ENCODE results near the gene EXOC2.

EXOC2 gene

DNA sequence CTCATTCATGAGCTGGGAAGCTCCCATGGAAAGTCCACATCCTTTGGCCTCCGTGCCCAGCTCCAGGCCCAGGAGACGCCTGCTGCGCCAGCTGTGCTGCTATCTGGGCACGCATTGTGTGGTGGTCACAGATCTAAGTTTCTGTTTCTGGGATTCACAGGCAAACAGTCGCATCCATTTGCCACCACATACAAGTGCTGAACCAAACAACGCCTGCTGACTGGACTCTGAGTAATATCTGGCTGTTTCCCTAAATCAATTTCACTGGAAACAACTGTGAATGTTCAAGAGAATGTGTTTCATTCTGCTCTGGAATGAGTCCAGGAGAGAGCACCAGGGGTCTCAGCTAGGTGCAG lies 255.9 kb downstream of the EXOC2 start:
- no peak for DNase-seq

DNA sequence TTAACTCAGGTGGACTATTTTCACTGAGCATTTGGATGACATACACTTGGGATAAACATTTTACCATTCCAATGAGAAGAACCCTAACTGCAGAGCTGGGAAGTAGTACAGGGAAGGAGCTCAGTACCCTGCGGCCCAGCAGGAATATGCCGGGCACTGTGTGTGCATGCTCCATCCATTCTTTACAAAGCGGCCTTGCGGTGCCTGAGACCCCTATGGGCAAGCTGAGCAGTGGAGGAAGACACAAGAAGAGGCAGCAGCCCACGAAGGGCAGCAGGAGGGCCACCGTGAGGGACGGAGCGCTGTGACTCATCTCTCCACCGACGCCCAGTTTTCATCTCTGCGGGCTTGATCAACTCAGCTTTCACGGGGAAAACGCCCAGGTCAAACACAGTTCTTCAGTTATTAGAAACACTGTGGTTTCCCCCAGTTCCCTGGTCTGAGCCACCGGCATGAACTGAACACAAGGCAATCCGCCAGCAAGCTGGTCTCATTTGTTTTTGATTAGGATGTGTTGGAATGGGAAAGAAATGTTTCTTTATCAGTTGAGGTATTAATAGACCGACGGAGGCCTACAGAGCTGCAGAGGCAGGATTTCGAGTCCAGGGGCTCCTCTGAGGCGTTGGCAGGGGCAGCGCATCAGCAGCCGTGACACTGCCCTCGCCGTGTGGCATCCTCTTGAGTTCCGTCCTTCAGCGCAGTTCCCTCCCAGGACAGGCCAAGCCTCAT lies 256.5 kb downstream of the EXOC2 start:
- no peak for DNase-seq

DNA sequence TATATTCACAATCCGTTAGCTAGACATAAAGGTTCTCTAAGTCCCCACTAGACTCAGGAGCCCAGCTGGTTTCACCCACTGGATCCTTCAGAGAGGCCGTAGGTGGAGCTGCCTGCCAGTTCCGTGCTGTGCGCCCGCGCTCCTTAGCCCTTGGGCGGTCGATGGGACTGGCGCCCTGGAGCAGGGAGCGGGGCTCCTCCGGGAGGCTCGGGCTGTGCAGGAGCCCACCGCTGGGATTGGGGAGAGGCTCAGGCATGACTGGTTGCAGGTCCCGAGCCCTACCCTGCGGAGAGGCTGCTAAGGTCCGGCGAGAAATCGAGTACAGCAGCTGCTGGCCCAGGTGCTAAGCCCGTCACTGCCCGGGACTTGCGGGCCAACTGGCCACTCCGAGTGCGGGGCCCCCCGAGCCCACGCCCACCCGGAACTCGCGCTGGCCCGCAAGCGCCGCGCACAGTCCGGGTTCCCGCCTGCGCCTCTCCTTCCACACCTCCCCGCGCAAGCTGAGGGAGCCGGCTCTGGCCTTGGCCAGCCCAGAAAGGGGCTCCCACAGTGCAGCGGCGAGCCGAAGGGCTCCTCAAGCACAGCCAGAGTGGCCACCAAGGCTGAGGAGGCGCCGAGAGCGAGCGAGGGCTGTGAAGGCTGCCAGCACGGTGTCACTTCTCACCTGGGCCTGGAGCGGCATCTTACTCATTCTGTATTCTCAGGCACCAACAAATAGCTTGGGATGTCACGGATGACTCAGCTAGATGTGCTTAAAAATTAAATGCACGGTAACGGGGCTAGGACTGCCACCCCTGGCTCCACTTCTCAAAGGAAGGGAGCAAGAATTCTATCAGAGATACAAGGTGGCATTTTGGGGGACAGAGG lies 257.3 kb downstream of the EXOC2 start:
- no peak for DNase-seq
